HG03045 (cell line): Measurements from ENCODE around the gene RUNX1.

Experiments
- ATAC-seq: cut with Tn5 transposase; IDR thresholded peaks from one replicate; pipeline ENCODE4 v1.9.1; 2021; ENCODE audit warnings: mild to moderate bottlenecking, moderate library complexity; ENCODE audit not compliant: unreplicated experiment

Gene RUNX1

DNA sequence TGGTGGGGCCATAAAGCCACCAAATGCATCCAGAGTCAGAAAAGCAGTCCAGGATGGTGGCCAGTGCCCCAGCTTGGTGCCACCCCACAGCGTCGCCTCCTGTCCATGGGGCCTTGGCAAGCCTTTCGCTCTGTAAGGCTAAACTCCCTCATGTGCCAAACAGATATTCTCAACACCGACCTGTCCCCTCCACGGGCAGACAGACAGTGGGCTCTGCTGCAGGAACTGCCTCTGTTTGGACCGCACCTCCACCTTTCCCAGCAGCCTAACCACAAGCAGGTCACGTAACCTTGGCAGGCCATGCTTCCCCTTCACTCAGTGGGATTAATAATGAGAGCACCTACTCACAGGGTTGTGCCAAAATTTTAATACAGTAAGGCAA lies 11.7 kb downstream of the RUNX1 start:
- no peak for ATAC-seq

GRCh38 chr21:35036465-35037383 lies 12.4 kb downstream of the RUNX1 start:
- ATAC-seq: no peak

GRCh38 chr21:35035581-35035980 lies 13.5 kb downstream of the RUNX1 start:
- ATAC-seq: no peak

- ATAC-seq: no peak
Observed at GRCh38 chr21:35035116-35035515, 14.0 kb downstream of the RUNX1 start.

GRCh38 chr21:35034203-35034926 lies 14.7 kb downstream of the RUNX1 start:
- ATAC-seq: no peak

DNA sequence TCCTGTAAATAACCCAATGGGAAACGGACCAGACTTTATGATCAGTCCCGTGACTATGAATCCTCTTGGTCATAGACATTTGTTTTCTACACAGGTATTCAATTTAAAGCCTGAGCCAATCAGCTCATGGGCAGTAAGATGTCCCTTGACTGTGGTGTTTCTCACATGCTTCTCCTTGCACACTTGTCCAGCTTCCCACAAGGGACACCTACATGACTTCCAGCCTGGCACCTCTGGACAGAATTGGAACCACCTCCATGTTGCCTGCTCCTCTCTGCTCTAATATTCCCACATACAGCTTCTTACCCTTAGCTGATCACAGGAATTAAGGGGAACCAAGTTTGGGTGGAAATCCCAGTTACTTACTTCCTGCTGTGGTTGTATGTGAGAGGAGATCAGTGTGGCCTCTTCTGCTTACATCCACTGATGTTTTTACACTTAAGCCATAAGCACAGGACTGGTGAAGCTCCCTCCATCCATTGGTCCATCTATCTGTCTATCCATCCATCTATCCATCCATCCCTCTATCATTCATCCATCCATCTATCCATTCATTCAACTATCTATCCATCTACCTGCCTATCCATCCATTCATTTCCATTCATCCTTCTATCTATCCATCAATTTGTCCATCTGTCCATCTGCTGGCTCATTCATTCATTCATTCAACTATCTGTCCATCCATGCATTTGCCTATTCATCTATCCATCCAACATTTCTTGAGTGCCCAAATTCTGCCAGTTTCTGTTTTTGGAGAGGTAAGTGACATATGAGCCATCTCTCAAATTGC lies 16.4 kb downstream of the RUNX1 start:
- no peak for ATAC-seq

DNA sequence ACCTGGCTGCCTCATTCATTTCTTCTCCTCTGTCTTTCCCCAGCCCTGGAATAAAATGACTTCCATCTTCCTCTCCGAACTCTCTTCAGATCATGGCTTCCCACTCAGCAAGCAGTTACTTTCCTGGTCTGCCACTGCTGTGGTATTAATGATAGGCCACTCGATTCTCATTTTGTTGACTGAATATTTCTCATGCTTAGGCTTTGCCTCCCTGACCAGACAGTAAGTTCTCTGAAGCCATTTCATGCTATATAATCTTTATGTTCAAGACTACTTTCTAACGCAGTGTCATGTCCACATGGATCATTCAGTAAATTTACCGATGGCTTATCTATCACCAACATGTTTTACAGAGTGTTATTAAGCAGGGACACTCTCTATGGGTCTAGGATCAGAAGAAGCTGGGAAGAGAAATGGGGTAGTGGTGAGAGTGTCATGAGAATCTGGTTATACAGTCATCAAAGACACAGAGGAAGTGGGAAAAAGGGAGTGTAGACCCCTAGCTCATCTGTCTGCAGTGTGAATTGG lies 20.6 kb downstream of the RUNX1 start:
- no peak for ATAC-seq

GRCh38 chr21:35027563-35028450 lies 21.3 kb downstream of the RUNX1 start:
- ATAC-seq: no peak

DNA sequence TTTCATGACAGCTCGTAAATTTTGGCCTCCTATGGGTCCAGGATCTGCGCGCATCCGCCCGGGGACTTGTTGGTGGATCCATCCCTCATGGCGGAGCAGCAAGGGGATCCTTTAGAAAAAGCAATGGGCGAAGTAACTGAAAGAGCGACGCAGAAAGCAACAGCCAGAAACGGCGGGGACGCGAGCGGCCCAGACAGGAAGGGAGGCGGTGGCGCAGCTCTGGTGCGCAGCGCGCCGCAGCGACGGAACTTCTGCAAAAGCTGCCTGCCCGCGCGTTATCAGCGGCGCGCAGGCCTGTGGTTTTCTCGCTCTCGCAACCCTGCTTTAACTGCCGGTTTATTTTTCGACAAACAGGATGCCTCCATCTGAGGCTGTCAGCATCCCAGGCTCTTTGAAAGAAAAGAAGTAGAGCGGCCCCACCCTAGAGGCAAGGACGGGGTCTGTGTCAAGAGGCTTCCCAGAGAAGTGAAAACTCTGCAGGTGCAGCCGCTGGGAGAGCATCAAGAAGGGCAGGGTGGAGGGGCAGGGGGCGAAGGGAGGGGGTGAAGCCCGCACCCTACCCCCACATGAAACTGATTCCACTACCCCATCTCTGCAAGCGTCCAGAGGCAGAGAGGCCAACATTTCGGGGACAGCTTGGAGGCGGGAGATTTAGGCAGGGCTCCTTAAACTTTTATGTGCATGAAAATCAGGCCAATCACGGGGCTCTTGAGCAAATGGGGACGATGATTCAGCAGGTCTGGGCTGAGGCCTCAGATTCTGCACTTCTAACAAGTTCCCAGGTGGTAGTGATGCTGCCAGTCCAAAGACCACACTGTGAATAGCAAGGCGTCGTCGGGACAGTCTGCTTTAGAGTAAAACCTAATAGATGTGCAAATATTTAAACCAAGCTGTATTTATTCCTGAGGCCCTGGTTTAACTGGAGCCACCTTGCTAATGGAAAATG lies 22.2 kb downstream of the RUNX1 start:
- ATAC-seq: no peak

GRCh38 chr21:35026153-35026500 lies 23.0 kb downstream of the RUNX1 start:
- no peak for ATAC-seq

GRCh38 chr21:35025206-35026152 lies 23.6 kb downstream of the RUNX1 start:
- ATAC-seq: no peak

GRCh38 chr21:35024513-35024912 lies 24.6 kb downstream of the RUNX1 start:
- ATAC-seq: no peak

DNA sequence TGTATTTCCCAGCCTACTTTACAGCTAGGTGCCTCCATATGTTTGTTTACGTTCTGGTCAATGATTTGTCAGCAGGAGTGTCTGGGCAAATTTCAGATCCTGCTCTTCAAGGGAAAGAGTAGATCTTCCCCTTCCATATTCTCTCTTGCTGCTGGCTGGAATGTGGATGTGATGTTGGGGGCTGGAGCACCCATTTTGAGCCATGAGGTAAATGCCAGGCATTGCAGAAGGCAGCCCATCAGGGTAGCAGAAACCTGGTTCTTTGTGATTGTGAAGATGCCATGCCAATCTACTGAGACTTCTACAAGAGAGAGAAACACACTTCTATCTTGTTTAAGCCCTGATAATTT lies 25.1 kb downstream of the RUNX1 start:
- no peak for ATAC-seq

GRCh38 chr21:35023396-35024070 lies 25.6 kb downstream of the RUNX1 start:
- ATAC-seq: no peak

DNA sequence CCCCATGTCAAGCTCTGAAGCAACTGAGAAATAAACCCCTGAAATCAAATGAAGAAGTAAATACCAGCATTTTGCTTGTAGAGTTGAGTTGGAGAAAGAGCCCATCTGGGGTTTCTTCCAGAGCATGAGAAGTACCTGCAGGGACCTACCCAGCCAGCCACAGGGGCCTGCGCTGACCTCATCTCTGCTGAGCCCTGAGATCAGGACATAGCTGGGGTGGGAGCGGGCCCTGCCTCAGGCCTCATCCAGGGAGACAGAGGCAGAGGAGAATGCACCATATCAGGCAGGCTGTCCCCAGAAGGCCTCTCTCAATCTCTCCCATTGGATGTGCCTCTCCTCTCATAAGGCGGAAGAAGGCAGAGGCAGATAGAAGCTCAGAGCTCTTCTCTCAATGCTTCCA lies 27.6 kb downstream of the RUNX1 start:
- ATAC-seq: no peak

DNA sequence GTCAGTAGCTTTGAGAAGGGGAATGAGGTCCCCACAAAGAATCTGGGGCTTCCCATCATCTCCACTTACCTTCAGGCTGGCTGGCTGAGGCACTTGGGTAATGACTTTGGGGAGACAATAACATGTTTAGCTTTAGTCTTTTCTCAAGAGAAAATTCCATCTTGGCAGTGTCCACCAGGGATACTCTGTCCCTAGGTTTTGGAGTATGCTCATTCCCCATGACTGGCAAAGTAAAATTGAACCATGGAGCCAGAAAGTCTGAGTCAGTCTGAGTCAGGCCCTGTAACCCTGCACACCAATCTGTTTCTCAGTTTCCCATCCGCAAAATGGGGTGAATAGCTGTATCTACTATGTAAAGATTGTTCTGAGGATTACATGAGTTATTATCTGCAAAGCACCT lies 28.2 kb downstream of the RUNX1 start:
- no peak for ATAC-seq

GRCh38 chr21:35020436-35020835 lies 28.7 kb downstream of the RUNX1 start:
- ATAC-seq: no peak

DNA sequence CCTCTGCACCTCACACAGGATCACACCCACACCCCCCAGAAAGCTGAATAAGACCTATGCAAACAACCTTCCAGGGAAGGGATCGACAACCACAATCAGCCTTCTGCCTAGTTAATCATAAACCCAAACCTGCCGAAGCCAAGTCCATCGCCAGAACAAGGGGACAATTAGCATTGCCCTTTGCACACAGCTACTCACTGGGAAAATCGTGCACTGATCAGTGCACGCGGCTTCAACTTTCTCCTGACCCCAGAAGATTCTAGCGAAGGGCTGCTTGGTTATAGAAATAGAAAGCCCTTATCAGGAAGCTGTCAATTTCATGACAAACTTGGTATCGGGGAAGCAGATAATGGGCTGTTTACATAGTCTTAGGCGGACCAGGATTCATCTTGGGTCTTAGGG lies 29.5 kb downstream of the RUNX1 start:
- no peak for ATAC-seq
